HG02798 (cell line): ENCODE data around the gene RPUSD4.

Experiments used
- ATAC-seq: cut with Tn5 transposase; IDR thresholded peaks from one replicate; pipeline ENCODE4 v1.9.1; 2021; ENCODE audit warnings: mild to moderate bottlenecking; ENCODE audit not compliant: unreplicated experiment, poor library complexity

The RPUSD4 gene

GRCh38 chr11:126185259-126186024 lies 26.0 kb downstream of the RPUSD4 start:
- ATAC-seq: no peak

GRCh38 chr11:126182787-126183445 lies 28.5 kb downstream of the RPUSD4 start:
- ATAC-seq: no peak

- no peak for ATAC-seq
These were observed 29.3 kb downstream of the RPUSD4 start for GRCh38 chr11:126181939-126182730.

- ATAC-seq: no peak
These were observed 34.5 kb downstream of the RPUSD4 start for GRCh38 chr11:126176853-126177470.

- ATAC-seq: no peak
These were observed 36.1 kb downstream of the RPUSD4 start for GRCh38 chr11:126175393-126175792.

GRCh38 chr11:126174816-126175215 lies 36.6 kb downstream of the RPUSD4 start:
- ATAC-seq: no peak

- no peak for ATAC-seq
These were observed 38.2 kb downstream of the RPUSD4 start for GRCh38 chr11:126173257-126173656.

- ATAC-seq: no peak
These were observed 38.8 kb downstream of the RPUSD4 start for GRCh38 chr11:126172596-126173038.

GRCh38 chr11:126169291-126169690 lies 42.2 kb downstream of the RPUSD4 start:
- ATAC-seq: no peak

- ATAC-seq: no peak
These were observed 44.0 kb downstream of the RPUSD4 start for GRCh38 chr11:126167488-126167887.

GRCh38 chr11:126166413-126166812 lies 45.0 kb downstream of the RPUSD4 start:
- no peak for ATAC-seq

GRCh38 chr11:126165757-126166156 lies 45.7 kb downstream of the RPUSD4 start:
- no peak for ATAC-seq

GRCh38 chr11:126165311-126165720 lies 46.1 kb downstream of the RPUSD4 start:
- no peak for ATAC-seq

GRCh38 chr11:126164781-126165180 lies 46.7 kb downstream of the RPUSD4 start:
- ATAC-seq: no peak

- ATAC-seq: no peak
These were observed 47.7 kb downstream of the RPUSD4 start for GRCh38 chr11:126163779-126164178.

GRCh38 chr11:126163074-126163700 lies 48.3 kb downstream of the RPUSD4 start:
- no peak for ATAC-seq

GRCh38 chr11:126162306-126163030 lies 49.0 kb downstream of the RPUSD4 start:
- no peak for ATAC-seq

- no peak for ATAC-seq
These were observed 50.4 kb downstream of the RPUSD4 start for GRCh38 chr11:126161023-126161391.

- ATAC-seq: no peak
These were observed 51.0 kb downstream of the RPUSD4 start for GRCh38 chr11:126160345-126161022.
